HG03159 (cell line): ENCODE results near the gene RASA1.
A peak's percentile ranks its signal among the peaks of the same experiment; 100 is the strongest.
"Not testable (repeated sequence)": the region's sequence is repeated elsewhere in the genome, so short reads cannot be mapped to it uniquely, and the experiment has no call there.

Source experiments
- ATAC-seq: cut with Tn5 transposase; IDR thresholded peaks from one replicate; pipeline ENCODE4 v1.9.1; 2021; ENCODE audit warnings: mild to moderate bottlenecking, moderate library complexity; ENCODE audit not compliant: unreplicated experiment

RASA1 gene

DNA sequence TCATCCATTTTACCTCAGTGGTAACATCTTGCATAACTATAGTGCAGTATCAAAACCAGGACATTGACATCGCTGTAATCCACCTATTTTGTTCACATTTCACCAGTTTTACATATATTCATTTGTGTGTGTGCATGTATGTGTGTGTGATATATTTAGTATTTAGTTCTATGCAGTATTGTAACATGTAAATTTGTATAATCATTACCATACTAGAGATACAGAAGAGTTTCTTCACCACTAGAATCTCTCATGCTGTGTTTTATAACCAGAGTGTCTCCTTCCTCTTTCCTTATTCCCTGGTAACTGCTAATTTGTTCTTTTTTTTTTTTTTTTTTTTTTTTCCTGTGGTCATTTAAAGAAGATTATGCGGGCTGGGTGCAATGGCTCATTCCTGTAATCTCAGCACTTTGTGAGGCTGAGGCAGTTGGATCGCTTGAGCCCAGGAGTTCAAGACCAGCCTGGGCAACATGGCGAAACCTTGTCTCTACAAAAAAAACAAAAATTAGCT, 11.0 kb downstream of the RASA1 start:
- no peak for ATAC-seq

DNA sequence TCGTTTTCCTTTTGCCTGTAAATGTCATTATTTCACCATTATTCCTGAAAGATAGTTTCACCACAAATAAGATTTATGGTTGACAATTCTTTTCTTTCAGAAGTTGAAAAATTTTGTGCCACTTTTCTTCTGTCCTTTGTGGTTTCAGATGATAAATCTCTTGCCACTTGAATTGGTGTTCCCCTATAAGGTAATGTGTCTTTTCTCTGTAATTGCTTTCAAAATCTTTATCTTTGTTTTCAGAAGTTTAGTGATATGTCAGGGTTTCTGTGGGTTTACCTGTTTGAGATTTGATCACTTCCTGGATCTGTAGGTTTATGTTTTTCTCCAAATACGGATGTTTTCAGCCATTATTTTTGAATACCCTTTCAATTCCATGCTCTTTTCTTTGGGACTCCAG, 14.6 kb downstream of the RASA1 start:
- no peak for ATAC-seq

GRCh38 chr5:87287266-87287665, 19.6 kb downstream of the RASA1 start:
- ATAC-seq, result not testable (repeated sequence)

- ATAC-seq, result no peak
Measured at GRCh38 chr5:87298692-87299362, 31.1 kb downstream of the RASA1 start.

DNA sequence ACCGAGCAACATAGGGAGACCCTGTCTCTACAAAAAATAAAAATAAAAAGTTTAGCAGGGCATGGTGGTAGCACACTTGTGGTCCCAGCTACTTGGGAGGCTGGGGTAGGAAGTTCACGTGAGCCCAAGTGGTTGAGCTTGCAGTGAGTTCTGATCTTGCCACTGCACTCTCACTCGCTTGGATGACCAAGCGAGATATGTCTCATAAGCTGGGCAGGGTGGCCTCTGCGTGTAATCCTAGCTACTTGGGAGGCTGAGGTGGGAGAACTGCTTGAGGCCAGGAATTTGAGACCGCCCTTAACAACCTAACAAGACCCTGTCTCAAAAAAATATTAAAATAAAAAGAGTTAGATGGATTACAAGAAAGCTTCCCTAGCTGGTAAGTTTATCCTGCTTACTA, 32.5 kb downstream of the RASA1 start:
- no peak for ATAC-seq

- no peak for ATAC-seq
Measured at GRCh38 chr5:87300744-87301143, 33.1 kb downstream of the RASA1 start.

DNA sequence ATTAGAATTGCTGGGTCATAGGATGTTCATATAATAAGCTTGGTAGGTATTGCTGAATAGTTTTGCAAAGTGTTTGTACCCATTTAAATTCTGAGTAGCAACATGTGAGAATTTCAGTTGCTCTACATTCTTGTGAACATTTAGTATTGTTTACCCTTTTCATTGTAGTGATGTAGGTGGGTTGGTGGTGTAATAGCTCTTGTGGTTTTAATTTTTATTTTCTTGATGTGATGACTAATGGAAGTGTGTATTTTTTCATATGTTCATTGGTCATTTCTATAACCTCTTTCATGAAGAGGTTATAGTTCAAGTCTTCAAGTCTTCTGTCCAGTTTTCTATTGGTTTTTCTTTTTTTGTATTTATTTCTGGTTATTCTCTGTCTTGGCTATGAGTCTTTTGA, 34.4 kb downstream of the RASA1 start:
- no peak for ATAC-seq

- ATAC-seq, result no peak
Measured at GRCh38 chr5:87303324-87303723, 35.6 kb downstream of the RASA1 start.

DNA sequence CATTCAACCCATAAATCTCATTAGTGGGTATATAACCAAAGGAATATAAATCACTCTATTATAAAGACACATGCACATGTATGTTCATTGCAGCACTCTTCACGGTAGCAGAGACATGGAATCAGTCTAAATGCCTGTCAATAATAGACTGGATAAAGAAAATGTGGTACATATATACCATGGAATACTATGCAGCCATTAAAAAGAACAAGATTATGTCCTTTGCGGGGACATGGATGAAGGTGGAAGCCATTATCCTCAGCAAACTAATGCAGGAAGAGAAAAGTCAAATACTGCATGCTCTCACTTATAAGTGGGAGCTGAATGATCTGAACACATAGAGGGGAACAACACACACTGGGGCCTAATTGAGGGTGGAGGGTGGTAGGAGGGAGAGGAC, 38.4 kb downstream of the RASA1 start:
- not testable (repeated sequence) for ATAC-seq

DNA sequence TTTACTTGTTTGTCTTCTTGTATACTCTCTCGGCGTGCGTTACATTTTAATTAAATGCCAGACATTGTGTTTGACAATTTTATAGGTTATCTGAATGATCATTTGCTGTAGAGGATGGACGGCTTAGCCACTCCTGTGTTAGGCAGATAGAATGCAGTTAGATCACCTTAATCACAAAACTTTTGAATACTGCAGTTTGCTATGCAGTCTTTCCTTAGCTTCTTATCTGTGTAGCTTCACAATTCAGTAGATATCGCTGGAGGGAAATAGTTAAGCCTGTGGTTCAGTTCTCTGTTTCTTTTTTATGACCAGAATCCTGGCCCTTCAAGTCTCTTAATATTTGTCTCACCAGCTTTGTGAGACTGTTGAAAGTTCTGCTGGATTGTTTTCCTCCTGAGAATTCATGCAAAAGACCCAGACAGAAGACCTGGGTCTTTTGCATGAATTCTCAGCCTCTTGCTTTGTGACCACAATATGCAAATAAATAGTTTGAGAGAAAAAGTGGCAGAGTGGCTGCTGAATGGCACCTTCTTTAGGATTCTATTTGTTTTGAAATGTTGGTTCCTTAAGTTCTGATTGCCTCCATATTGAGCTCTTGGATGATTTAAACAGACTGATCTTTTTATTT, 40.2 kb downstream of the RASA1 start:
- peak; percentile 88 for ATAC-seq

- no peak for ATAC-seq
Measured at GRCh38 chr5:87311405-87312279, 44.0 kb downstream of the RASA1 start.

- no peak for ATAC-seq
Measured at GRCh38 chr5:87313216-87313615, 45.5 kb downstream of the RASA1 start.

GRCh38 chr5:87319469-87319868, 51.8 kb downstream of the RASA1 start:
- ATAC-seq, result no peak

GRCh38 chr5:87321605-87322004, 53.9 kb downstream of the RASA1 start:
- no peak for ATAC-seq

GRCh38 chr5:87322381-87322780, 54.7 kb downstream of the RASA1 start:
- ATAC-seq, result no peak

- ATAC-seq, result no peak
Measured at GRCh38 chr5:87327998-87328397, 60.3 kb downstream of the RASA1 start.

- ATAC-seq, result no peak
Measured at GRCh38 chr5:87329114-87329513, 61.4 kb downstream of the RASA1 start.

- no peak for ATAC-seq
Measured at GRCh38 chr5:87339986-87340385, 72.3 kb downstream of the RASA1 start.

DNA sequence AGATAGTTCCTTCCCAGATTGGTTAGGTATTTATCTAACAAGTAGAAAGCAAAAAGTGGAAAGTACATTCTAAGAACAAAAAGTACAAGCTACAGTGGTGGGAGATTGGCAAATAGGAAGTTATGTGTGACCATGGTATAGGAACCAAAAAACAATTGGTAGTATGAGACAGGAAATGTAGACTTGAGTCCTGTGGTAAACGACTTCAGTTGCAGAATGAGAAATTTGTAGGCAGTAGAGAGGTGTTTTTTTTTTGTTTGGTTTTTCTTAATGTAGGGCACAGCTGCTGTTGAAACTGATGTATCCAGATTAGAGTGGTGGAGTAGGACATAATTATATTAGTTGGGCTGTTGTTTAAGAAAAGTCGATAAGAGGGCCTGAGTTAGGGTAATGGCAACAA, 73.0 kb downstream of the RASA1 start:
- peak; percentile 100 for ATAC-seq

GRCh38 chr5:87347272-87347671, 79.6 kb downstream of the RASA1 start:
- ATAC-seq, result peak; percentile 64

GRCh38 chr5:87347841-87348240, 80.2 kb downstream of the RASA1 start:
- no peak for ATAC-seq

DNA sequence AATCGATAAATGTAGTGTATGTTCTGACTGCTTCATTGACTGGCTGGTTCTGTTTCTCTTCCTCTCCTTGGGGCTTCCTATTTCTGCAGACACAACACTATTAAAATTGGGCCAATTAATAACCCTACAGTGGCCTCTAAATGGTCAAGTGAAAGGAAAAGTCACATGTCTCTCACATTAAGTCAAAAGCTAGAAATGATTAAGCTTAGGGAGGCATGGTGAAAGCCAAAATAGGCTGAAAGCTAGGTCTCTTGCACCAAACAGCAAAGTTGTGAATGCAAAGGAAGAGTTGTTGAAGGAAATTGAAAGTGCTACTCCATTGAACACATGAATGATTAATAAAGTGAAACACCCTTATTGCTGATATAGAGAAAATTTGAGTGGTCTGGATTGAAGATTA, 86.8 kb downstream of the RASA1 start:
- ATAC-seq, result peak; percentile 97
